Endothelial cell of umbilical vein (primary cell): ENCODE measurements around the gene PLK4.

Experiments
- CTCF ChIP-seq, 2 donors: IDR thresholded peaks; 1 replicate in 1 of 2; 2 replicates in 1 of 2; pipeline ENCODE4 v1.5.1; 2011; ENCODE audit warnings: low read length in 2 of 2, mild to moderate bottlenecking in 2 of 2, moderate library complexity in 2 of 2, control low read depth in 1 of 2, inconsistent platforms in 1 of 2, low read depth in 1 of 2; ENCODE audit not compliant: insufficient read depth in 1 of 2; ENCODE audit errors: extremely low read depth in 1 of 2
- EZH2 ChIP-seq: IDR thresholded peaks from 2 replicates; pipeline ENCODE4 v1.6.1; 2012; ENCODE audit warnings: borderline replicate concordance, low read depth, mild to moderate bottlenecking, moderate library complexity, low read length, inconsistent platforms; ENCODE audit not compliant: severe bottlenecking
- FOS ChIP-seq: IDR thresholded peaks from 2 replicates; pipeline ENCODE4 v1.6.1; 2011; ENCODE audit warnings: mild to moderate bottlenecking, low read length, moderate library complexity, borderline replicate concordance; ENCODE audit not compliant: insufficient read depth
- JUN ChIP-seq: IDR thresholded peaks from 2 replicates; pipeline ENCODE4 v1.6.1; 2011; ENCODE audit warnings: borderline replicate concordance, low read depth; ENCODE audit not compliant: insufficient read length, insufficient read depth
- POLR2A ChIP-seq: IDR thresholded peaks from 2 replicates; pipeline ENCODE4 v1.6.1; 2012; ENCODE audit warnings: low read depth, mild to moderate bottlenecking, control low read depth, low read length
- POLR2AphosphoS5 ChIP-seq: IDR thresholded peaks from 2 replicates; pipeline ENCODE4 v1.6.1; 2012; ENCODE audit warnings: low read depth, mild to moderate bottlenecking, control low read depth, low read length, moderate library complexity; ENCODE audit not compliant: insufficient read depth

- TF ChIP-seq POLR2A (no peak), CTCF (IDR thresholded peaks at IDR 0.05; ENCODE audit: extremely low read depth in 1 of 2, insufficient read depth in 1 of 2, low read depth in 1 of 2, low read length in 2 of 2) (no peak), POLR2AphosphoS5 (no peak), JUN (no peak), FOS (no peak), EZH2 (no peak)
These were observed 10.4 kb upstream of the PLK4 start for GRCh38 chr4:127870281-127870680.
